GM19193 (cell line): ENCODE results near the gene HCFC2.

ENCODE experiments used
- POLR2A ChIP-seq: IDR thresholded peaks from 4 replicates; pipeline ENCODE4 v1.6.1; 2011; ENCODE audit not compliant: insufficient read depth, insufficient read length; ENCODE audit errors: extremely low read depth

Gene HCFC2

DNA sequence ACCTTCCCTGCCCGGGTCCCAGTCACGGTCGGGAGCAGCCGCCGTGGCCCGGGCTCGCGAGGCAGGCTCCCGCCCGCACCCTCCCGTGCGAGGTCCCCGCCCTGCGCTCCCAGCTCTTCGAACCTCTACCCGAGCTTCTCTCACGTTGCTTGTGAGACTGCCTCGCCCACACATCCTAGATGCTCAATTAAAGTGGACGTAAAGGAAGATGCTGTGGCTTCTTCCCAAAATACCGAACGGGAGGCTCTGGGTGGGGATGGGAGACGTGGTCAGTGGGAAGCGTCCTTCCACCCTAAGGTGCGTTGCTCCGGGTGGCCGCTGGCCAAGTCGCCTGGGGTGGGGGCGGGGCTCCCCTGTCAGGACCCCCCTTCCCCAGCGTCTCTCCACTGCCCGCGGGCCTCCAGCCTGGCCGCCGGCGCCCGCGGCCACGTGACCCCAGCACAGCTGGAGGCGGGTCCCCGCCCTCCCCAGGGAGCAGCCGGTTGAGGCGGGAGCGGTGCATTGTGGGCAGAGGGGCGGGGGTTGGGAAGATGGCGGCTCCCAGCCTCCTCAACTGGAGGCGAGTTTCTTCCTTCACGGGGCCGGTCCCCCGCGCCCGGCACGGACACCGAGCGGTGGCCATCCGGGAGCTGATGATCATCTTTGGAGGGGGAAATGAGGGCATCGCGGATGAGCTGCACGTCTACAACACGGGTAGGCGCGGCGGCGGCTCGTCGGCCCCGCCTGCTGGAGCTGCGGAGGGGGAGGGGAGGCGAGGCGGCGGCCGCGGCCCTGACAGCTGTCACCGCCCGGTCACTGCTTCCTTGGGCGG, at the start of gene HCFC2:
HCFC2 (plus strand) TSS at position 501 of the 811 bp plus-strand sequence; CDS start at position 531, 30 bp downstream.
- TF ChIP-seq POLR2A, result peak; percentile 83

GRCh38 chr12:104022786-104023185, 41.5 kb upstream of the HCFC2 start:
- no peak for TF ChIP-seq POLR2A

DNA sequence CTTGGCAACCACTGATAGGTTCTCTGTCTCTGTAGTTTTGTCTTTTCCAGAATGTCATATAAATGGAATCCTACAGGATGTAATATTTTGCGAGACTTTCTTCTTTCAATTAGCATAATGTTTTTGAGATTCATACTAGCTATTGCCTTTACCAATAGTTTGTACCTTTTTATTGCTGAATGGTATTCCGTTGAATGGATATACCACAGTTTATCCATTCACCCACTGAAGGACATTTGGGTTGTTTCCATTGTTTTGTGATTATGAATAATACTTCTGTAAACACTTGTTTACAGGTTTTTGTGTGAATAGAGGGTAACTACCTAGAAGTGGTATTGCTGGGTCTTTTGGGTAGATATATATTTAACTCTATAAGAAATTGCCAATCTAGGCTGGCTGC, 40.6 kb upstream of the HCFC2 start:
- TF ChIP-seq POLR2A, result no peak

- TF ChIP-seq POLR2A, result no peak
These were observed 40.0 kb upstream of the HCFC2 start for GRCh38 chr12:104024348-104024747.

- TF ChIP-seq POLR2A, result no peak
These were observed 38.6 kb upstream of the HCFC2 start for GRCh38 chr12:104025771-104026170.

- no peak for TF ChIP-seq POLR2A
These were observed 37.3 kb upstream of the HCFC2 start for GRCh38 chr12:104026841-104027599.

- TF ChIP-seq POLR2A, result no peak
These were observed 21.8 kb upstream of the HCFC2 start for GRCh38 chr12:104042580-104042979.

DNA sequence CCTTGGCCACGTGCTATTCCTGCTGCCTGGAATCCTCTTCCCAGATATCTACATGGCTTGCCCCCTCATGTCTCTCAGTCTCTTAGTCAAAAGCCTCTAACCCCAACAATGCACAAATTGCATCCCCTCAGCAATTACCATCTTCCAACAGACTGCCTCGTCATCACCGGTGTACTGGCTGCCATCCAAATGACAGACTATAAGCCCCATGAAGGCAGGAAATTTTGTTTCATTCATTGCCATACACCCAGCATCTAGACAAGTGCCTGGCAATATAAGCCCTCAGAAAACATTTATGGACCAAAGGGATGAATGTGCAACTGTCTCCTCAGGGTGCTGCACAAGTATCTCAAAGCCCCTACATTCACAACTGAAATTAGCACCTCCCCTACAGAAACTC, 20.2 kb upstream of the HCFC2 start:
- TF ChIP-seq POLR2A, result no peak

DNA sequence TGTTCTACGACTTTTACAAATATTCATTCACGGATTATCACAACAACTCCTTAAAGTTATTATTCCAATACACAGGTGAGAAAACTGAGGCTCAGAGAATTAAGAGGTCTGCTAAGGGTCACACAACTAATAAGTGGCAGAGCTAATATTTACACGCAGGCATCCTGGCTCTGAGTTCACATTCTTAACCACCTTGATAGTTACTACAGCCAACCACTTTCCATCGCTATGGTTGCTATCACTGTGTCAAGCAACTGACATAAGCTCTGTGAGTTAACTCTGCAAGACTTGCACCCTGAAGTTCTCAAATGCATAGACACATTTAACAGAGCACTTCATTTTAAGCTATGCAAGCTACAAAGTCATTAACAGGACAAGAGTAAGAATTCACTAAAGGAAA, 18.0 kb upstream of the HCFC2 start:
- no peak for TF ChIP-seq POLR2A

GRCh38 chr12:104048162-104048561, 16.2 kb upstream of the HCFC2 start:
- TF ChIP-seq POLR2A, result no peak

- no peak for TF ChIP-seq POLR2A
These were observed 15.5 kb upstream of the HCFC2 start for GRCh38 chr12:104048811-104049210.

DNA sequence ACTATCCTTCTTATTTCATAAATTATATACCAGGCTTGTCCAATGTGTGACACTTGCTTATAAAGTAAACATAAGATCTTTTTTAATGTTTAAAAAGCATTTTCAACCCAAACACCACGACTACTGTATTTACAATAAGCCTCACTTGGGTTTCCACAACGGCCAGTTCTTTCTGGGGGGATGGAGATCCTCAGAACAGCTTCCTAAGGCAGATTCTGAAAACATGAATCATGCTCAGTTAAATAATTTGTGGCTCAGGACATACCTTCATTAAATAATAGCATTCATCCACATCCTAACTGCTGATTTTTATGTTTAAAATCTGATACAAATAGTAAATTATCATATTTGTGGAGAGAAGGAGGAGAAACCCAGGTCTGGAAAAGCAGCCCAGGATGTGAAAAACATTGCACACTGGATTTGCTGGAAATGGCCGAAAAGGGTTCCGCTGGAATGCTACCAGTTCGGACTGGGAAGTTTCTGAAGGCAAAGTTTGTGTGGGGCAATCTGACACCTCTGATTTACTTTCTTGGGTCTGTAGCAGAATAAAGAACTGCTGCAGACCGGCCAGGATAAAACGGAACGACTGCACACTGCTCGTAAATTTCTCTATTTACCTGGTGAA, 14.9 kb upstream of the HCFC2 start:
- no peak for TF ChIP-seq POLR2A

GRCh38 chr12:104049903-104050356, 14.4 kb upstream of the HCFC2 start, which contains the start of gene GLT8D2:
TSS of gene GLT8D2 (minus strand) at chr12:104050187. CDS start at chr12:104019648, 30,539 bp downstream.
- no peak for TF ChIP-seq POLR2A

DNA sequence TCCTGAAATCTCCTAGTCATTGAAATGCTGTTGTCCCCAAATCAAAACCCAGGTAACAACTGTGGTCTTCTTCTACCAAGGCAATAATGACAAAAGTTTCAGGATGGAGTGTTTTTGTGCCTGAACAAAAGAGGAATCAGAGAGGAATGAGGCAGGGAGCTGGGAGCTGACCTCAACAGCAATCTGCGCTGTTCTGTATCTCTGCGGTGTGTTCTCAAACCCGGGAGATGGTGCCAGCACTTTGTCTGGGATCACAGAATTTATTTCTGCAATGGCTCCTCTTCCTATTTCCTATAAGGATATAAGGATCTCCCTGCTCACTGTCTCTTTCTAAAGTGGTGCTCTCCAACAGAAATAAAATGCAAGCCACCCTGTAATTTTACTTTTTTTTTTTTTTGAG, 13.9 kb upstream of the HCFC2 start:
- TF ChIP-seq POLR2A, result no peak

DNA sequence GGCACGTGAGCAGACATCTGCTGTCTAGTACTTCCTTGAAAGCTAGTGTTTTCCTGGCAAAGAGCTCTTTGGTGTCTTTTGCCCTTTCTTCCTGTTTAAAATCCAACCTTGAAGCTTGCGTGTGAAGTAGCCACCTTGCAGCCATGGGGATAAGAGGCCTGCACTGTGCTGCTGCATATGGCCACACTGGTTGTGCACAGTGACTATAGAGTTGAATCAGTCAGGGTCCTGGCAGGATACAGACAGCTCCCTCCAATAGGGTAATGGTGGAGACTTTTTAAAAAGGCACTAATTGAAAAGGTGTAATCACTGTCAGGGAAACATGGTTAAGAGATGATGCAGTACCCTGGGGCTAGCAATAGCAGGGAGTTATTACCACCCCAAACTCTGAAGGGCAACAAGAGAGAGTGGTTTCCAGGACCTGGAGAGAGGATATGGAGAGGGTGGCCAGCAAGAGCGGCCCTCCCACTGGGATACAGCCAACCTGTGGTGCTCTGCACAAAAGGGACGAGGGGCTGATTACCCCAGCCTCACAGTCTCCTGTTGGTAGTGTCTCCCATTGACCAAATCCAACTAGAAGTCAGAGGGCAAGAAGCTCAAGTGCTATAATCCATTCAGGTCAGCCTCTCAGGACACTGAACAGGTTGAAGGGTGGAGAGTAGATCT, 9.5 kb upstream of the HCFC2 start:
- no peak for TF ChIP-seq POLR2A

DNA sequence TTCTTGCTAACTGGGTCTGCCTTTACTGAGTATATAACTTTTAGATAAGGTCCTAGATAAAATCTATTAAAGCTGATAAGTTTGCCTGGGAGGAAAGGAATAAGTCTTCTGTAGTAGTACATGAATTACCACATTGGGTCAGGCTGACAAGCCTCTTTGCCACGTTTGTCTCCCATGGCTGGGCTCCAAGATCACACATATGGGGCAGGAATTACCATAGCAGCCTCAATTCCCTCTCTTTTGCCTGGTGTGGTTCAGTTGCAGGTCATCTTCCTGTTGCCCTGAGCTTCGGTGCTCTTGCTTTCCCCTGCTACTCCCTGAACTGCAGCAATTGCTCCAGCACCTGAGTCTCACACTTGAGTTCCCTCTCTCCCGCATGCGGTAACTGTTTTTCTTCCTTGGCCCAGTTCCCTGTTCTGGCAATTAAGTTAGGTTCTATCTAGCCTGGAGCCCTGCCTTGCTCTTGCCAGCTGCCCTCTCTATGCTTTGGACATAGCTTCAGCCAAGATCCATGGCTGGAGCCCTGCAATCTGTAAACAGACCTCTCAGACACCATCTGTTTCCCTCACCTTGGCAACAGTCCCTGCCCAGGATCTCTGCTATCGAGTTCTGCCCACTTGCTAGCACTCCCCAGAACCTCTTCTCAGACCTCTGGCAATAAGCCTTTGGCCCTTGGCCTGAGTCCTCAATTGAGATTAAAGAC, 8.5 kb upstream of the HCFC2 start:
- no peak for TF ChIP-seq POLR2A
